GM12878 (cell line): ENCODE measurements around the gene RBMS3. TPM values are rescaled to one million over a fixed set of nuclear protein-coding genes. Genes with fewer than 3 reads are reported as not detected.

Experiments
- ATAC-seq: fragments of 200-7000 bp; cut with Tn5 transposase; 3 replicates; pipeline ENCODE4 v1.9.1; 2020; ENCODE audit warnings: mild to moderate bottlenecking, moderate library complexity
- BruUV-seq: library from RNA; stranded (reverse); fragments of 400-500 nt; replicated peaks from 2 replicates; lab custom pipeline; 2021; lab: Mats Ljungman, UMichigan
- CTCF ChIA-PET: fragments of 300-600 bp; sonication (Branson Sonifier 250); formaldehyde crosslinking; extraction: SDS; loops from one replicate; lab custom pipeline; 2021; ENCODE audit warnings: inconsistent platforms; lab: Yijun Ruan, JAX
- POLR2A ChIA-PET: fragments of 350-600 bp; formaldehyde crosslinking; extraction: SDS; loops from one replicate; lab custom pipeline; 2021; ENCODE audit warnings: inconsistent platforms; lab: Charles Lee
- RAD21 ChIA-PET: fragments of 300-600 bp; sonication (Branson Sonifier 250); formaldehyde crosslinking; loops from one replicate; lab custom pipeline; 2023; ENCODE audit warnings: antibody characterized with exemption; ENCODE audit not compliant: unreplicated experiment; lab: Charles Lee
- SMC1A ChIA-PET: fragments of 300-600 bp; sonication (Branson Sonifier 250); formaldehyde crosslinking; loops from one replicate; lab custom pipeline; 2023; ENCODE audit not compliant: unreplicated experiment, uncharacterized antibody; lab: Charles Lee
- DNase-seq: peaks from one replicate; pipeline ENCODE4 v3.0.0-alpha.2; 2011; ENCODE audit warnings: low read depth, low spot score
- FAIRE-seq: peaks from 3 replicates; lab custom pipeline; 2011; peaks lifted over from hg19 to GRCh38; lab: Jason Lieb, UNC
- H2AFZ ChIP-seq: 2 replicates; pipeline ENCODE4 v1.6.0; 2011; ENCODE audit warnings: low read depth, low read length, control low read depth; ENCODE audit not compliant: control insufficient read depth
- H3K27ac ChIP-seq: 2 replicates; pipeline ENCODE4 v1.5.1; 2011; ENCODE audit warnings: control low read depth; ENCODE audit not compliant: control insufficient read depth, insufficient read depth
- H3K27me3 ChIP-seq, 2 experiments: replicated peaks in 1 of 2; 2 replicates each; pipeline versions ENCODE4 v1.6.0 to v1.6.1; 2011; ENCODE audit warnings: low read length in 1 of 2; ENCODE audit not compliant: control insufficient read depth in 2 of 2, insufficient read depth in 2 of 2
- H3K36me3 ChIP-seq, 2 experiments: 2 replicates each; pipeline ENCODE4 v1.5.1; 2011; ENCODE audit warnings: low read length in 1 of 2; ENCODE audit not compliant: control insufficient read depth in 2 of 2, insufficient read depth in 2 of 2
- H3K4me1 ChIP-seq: 2 replicates; pipeline ENCODE4 v1.6.1; 2011; ENCODE audit warnings: mild to moderate bottlenecking, low read length, moderate library complexity, mixed read lengths; ENCODE audit not compliant: control insufficient read depth, insufficient read depth
- H3K4me2 ChIP-seq: 2 replicates; pipeline ENCODE4 v1.6.0; 2011; ENCODE audit warnings: control low read depth; ENCODE audit not compliant: control insufficient read depth, insufficient read depth
- H3K4me3 ChIP-seq: fragments of 200-600 bp; sonication (generic); 2 replicates; pipeline ENCODE4 v1.5.1; 2016
- H3K79me2 ChIP-seq: 2 replicates; pipeline ENCODE4 v1.6.0; 2011; ENCODE audit warnings: low read length; ENCODE audit not compliant: control insufficient read depth, insufficient read depth
- H3K9ac ChIP-seq: 2 replicates; pipeline ENCODE4 v1.8.0; 2011; ENCODE audit warnings: low read length, control low read depth, mixed read lengths; ENCODE audit not compliant: control insufficient read depth, insufficient read depth
- H3K9me3 ChIP-seq: replicated peaks from 3 replicates; pipeline ENCODE4 v1.5.1; 2011; ENCODE audit warnings: mild to moderate bottlenecking, low read length; ENCODE audit not compliant: control insufficient read depth, insufficient read depth
- H4K20me1 ChIP-seq: 2 replicates; pipeline ENCODE4 v1.6.0; 2011; ENCODE audit not compliant: control insufficient read depth, insufficient read depth
- CBFB ChIP-seq: IDR thresholded peaks from 2 replicates; pipeline ENCODE4 v1.6.1; 2016; ENCODE audit warnings: antibody characterized with exemption, low read depth
- DPF2 ChIP-seq: fragments of 450-650 bp; IDR thresholded peaks from 2 replicates; pipeline ENCODE4 v1.6.1; 2017; ENCODE audit warnings: mild to moderate bottlenecking
- EED ChIP-seq: sonication (generic); IDR thresholded peaks from 2 replicates; pipeline ENCODE4 v1.6.1; 2016; ENCODE audit warnings: antibody characterized with exemption, low read depth
- EP300 ChIP-seq, 2 experiments: fragments of 150-350 bp in 1 of 2; IDR thresholded peaks; 2 replicates each; pipeline ENCODE4 v1.6.1; 2011 to 2012; ENCODE audit warnings: low read depth in 2 of 2, low read length in 2 of 2, borderline replicate concordance in 1 of 2, improper control_type of control experiment in 1 of 2, inconsistent platforms in 1 of 2; ENCODE audit not compliant: control insufficient read depth in 1 of 2
- ESRRA ChIP-seq: IDR thresholded peaks from 2 replicates; pipeline ENCODE4 v1.6.1; 2012; ENCODE audit warnings: mild to moderate bottlenecking, low read length, improper control_type of control experiment
- PAX5 ChIP-seq: IDR thresholded peaks from 2 replicates; pipeline ENCODE4 v1.6.1; 2011; ENCODE audit warnings: low read depth, low read length, borderline replicate concordance
- RAD51 ChIP-seq: fragments of 450-650 bp; IDR thresholded peaks from 2 replicates; pipeline ENCODE4 v1.6.1; 2016; ENCODE audit warnings: moderate library complexity, mild to moderate bottlenecking, inconsistent platforms
- STAT3 ChIP-seq: IDR thresholded peaks from 2 replicates; pipeline ENCODE4 v1.6.1; 2011; ENCODE audit warnings: low read depth, low read length, improper control_type of control experiment
- USF1 ChIP-seq: IDR thresholded peaks from 2 replicates; pipeline ENCODE4 v1.6.1; 2011; ENCODE audit warnings: borderline replicate concordance, low read depth, mild to moderate bottlenecking, moderate library complexity, mixed read lengths, low read length; ENCODE audit not compliant: insufficient read depth; ENCODE audit errors: extremely low read length
- ZNF687 ChIP-seq: fragments of 450-650 bp; IDR thresholded peaks from 2 replicates; pipeline ENCODE4 v1.6.1; 2017; ENCODE audit warnings: mild to moderate bottlenecking, moderate library complexity
- WGBS: methylation state at CpG from one replicate; pipeline ENCODE4 v1.1.6; 2016; ENCODE audit warnings: low lambda C conversion rate; ENCODE audit not compliant: insufficient replicate concordance, insufficient coverage; ENCODE audit errors: missing lambda C conversion rate; 5-methylcytosine and 5-hydroxymethylcytosine counted together
- in situ Hi-C: fragments of 300-500 bp; cut with MboI; formaldehyde crosslinking; loops from 9 replicates; pipeline ENCODE4 v1.14.3; 2018; ENCODE audit warnings: mixed read lengths
- intact Hi-C: fragments of 100-400 bp; cut with micrococcal nuclease; formaldehyde crosslinking; loops from one replicate; pipeline ENCODE4 v1.14.2; 2022; ENCODE audit not compliant: unreplicated experiment
- polyA plus RNA-seq, 11 experiments: library from polyadenylated mRNA; depleted of rRNA in 4 of 11; unstranded in 6 of 11; stranded (reverse) in 5 of 11; fragments of >200 nt; fragmentation: Nextera tagmentation in 4 of 11; fragmentation: Illumina TruSeq in 1 of 11; extraction: Ambion mirVana in 4 of 11; extraction: Trizol in 1 of 11; gene quantifications; 1 replicate in 1 of 11; 2 replicates in 10 of 11; pipeline versions ENCODE4 v1.2.1 to v1.2.3, GENCODE V29; 2011 to 2016; ENCODE audit warnings: inconsistent platforms in 2 of 11, missing spikeins in 2 of 11, low read depth in 1 of 11
- total RNA-seq, 4 experiments: library from RNA; depleted of rRNA in 3 of 4; stranded (reverse); fragments of >200 nt in 3 of 4; fragmentation: Illumina TruSeq in 1 of 4; extraction: Trizol in 1 of 4; gene quantifications; 2 replicates each; pipeline versions ENCODE4 v1.2.1 to v1.2.3, GENCODE V29; 2013 to 2021

RBMS3 gene
- total and polyA plus RNA-seq, 10 of the 15 experiments (the other 5 are each of a cell fraction or from before 2014, with no cell fraction given): 0.79 to 4.7 (median 3.1) TPM

GRCh38 chr3:29267226-29267625, 13.6 kb upstream of the RBMS3 start:
- TF ChIP-seq PAX5 (no peak), CBFB (no peak), ESRRA (no peak), STAT3 (no peak), EP300 (IDR thresholded peaks at IDR 0.05; ENCODE audit: borderline replicate concordance in 1 of 2, control insufficient read depth in 1 of 2, low read depth in 2 of 2, low read length in 2 of 2) (no peak), EED (no peak), USF1 (no peak), ZNF687 (no peak), DPF2 (no peak), RAD51 (no peak)
- TF ChIP-seq, all 136 proteins: peak for 0
- ChIA-PET SMC1A (interaction anchor here (0.7 to 0.8 kb wide), 2 partner anchors 14 to 150 kb away, joined by 3 to 4 read pairs; partner anchors contain the start of gene RBMS3), CTCF (interaction anchor here (0.6 to 0.7 kb wide), 2 partner anchors 41 to 96 kb away, joined by 3 read pairs; no protein-coding TSS in a partner anchor), POLR2A (no interaction called here), RAD21 (no interaction called here)
- Histone ChIP-seq H3K4me3 (no peak overlapping the region), H3K79me2 (no peaks in the 10 kb centered on the region), H3K4me1 (no peaks in the 10 kb centered on the region), H2AFZ (no peak overlapping the region), H3K36me3 (no peaks in the 10 kb centered on the region), H4K20me1 (no peaks in the 10 kb centered on the region), H3K9me3 (no peaks in the 10 kb centered on the region), H3K4me2 (no peak overlapping the region), H3K9ac (no peak overlapping the region), H3K27me3 (no peaks in the 10 kb centered on the region), H3K27ac (no peak overlapping the region)
- FAIRE-seq (no peak), DNase-seq (no peak), ATAC-seq (no peak)
- BruUV-seq: no TSS peak
- WGBS: 73% methylated on average over 4 of the region's 4 CpGs
- intact Hi-C loops (no loop called here), in situ Hi-C loops (no loop called here)
